SW480 (cell line): ENCODE measurements around the gene KCNJ11.

Source experiments
- DNase-seq: peaks from one replicate; pipeline ENCODE4 v3.0.0-alpha.2; 2016; ENCODE audit warnings: low spot score

Gene KCNJ11

DNA sequence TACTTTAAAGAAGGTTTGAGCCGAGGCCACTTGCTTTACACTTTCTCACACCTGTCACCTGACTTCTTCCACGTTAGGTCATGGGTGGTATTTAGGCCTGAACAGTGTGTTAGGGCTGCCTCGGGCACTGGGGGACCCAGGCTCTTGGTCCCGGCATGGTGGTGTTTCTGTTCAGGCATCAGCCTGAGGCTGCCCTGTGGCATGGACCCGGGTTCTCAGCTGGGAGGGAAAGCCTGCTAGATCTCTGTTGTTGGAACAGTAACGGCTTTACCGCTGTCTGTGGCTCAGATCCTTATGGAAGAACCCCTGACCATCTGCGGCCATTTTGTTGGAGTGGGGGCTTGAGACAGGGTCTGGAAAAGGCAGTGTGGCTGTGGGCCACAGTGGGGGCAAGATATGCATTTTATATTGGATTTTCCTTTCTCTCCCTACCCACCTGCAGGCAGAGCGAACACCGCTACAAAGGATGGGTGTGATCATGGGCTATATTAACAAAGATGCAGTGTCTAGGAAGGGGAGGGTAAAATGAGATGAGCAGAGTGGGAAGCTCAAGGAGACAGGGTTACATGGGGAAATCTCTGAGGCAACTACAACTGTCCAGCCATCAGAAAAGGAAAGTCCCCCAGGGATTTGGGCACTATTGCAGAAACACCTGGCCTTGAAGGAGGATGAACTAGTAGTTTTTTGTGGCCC lies 1.6 kb upstream of the KCNJ11 start:
- DNase-seq: no peak

DNA sequence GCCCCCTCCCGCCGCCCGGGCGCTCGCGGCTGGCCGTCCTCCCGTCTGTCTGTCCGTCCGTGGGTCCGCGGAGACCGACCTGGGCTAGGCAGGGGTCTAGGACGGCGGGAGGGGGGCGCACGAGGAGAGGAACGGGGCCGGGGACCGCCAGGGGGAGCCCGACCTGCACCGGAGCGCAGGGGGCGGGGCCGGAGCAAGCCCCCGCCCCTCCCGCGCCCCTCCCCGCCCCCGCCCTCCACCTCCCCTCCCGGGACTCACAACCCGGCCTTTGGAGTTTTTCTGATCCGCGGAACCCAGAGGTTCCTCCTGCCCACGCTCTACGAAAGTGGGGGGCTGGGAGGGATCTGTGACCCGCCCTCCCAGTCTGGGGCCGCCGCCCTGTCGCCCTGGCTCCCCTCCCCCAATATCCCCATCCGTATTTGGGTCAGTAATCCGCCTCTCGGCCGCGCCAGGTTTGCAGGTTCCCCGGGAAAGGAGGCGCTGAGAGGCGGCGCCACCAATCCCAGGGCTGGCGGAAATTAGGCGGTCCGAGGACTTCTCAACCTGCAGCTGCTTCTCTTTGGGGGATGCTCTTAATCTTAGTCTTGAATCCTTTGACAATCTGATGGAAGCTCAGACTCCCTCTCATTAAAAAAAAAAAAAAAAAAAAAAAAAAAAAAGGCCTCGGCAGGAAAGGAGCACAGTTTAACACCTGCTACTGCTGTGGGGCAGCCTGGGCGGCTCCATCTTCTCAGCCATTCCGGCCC lies 925 bp upstream of the KCNJ11 start:
- peak; percentile 84 for DNase-seq

DNA sequence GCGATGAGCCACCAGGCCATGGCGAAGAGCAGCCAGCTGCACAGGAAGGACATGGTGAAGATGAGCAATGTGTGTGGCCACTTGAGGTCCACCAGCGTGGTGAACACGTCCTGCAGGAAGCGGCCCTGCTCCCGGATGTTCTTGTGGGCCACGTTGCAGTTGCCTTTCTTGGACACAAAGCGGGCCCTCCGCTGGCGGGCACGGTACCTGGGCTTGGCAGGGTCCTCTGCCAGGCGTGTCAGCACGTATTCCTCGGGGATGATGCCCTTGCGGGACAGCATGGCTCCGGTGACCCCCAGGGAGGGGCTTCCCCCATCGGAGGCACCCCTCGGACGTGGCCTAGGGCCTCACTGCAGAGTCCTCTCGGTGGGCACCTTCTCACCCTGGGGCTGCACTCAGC lies 648 bp downstream of the KCNJ11 start:
- no peak for DNase-seq

DNA sequence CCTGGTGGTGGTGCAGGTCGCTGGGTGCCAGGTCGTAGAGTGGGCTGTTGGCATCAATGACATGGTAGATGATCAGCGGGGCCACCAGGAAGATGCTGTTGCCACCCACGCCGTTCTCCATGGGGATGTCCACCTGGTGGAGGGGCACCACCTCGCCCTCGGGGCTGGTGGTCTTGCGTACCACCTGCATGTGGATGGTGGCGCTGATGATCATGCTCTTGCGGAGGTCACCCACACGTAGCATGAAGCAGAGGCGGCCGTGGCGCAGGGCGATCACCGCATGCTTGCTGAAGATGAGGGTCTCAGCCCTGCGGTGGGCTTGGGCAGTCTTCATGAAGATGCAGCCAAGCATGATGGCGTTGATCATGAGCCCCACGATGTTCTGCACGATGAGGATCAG lies 1.2 kb downstream of the KCNJ11 start:
- DNase-seq: no peak

DNA sequence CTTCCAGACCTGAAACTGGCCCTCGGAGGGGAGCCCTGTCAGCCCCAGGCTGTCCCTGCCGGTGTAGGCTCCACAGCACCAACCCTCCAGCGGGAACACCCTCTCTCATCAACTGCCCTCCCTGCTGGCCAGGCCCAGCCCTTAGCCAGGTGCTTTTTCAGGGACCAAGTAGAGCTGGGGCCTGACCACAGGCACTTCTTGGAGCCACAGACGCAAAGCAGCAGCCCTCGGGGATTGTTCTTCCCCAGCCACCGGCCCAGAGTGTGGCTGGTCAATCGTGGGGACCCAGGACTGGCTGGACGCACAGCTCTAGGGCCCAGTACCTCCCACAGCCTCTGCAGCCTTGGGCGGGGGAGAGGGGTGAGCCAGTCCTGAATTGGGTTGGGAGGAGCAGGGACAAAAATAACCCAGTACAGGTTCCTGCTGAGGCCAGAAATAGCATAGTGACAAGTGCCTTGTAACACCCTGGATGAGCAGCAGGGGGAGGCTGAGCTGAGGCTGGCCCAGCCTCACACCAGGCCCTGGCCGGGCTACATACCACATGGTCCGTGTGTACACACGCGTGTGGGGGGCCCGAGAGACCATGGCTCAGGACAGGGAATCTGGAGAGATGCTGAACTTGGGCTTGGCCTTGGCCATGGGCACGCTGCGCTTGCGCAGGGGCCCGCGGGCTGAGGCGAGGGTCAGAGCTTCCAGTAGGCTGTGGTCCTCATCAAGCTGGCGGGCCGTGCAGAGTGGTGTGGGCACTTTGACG lies 2.0 kb downstream of the KCNJ11 start:
- DNase-seq: peak; percentile 57

DNA sequence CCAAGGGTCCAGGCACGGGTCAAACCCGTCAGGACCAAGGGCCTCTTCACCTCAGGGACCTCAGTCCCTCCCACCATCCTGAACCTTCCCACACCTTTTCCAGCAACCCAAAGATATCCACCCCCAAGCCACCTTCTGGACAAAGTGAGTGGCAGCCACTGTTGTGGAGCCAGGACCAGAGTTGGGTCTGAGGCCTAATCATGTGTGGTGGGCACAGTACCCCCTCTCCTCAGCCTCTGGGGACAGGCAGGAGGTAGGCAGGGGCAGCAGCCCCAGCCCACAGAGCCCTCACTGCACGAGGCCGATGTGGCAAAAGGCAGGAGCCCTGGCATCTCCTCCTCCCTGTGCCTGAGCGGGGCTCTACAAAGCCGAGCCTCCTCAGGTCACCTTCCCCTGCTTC lies 2.5 kb downstream of the KCNJ11 start:
- DNase-seq: no peak

DNA sequence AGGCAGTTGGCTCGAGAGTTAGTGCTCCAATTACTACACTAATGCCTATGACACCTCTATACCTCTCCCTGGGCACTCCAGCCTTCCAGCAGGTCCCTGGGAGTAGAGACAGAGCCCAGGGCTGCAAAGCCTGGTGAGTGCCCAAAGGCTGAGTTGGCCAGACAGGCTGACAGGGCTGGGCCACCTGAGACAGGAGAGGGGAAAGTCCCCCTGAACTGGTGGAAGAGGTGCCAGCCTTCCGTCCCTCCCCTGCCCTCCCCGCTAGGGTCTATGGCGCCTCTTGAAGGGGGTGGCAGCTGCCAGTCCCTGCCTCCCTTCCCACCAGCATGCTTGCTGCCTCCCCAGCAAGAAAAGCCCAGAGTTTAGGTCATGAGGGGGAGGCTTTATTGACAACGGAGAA lies 3.0 kb downstream of the KCNJ11 start:
- no peak for DNase-seq

DNA sequence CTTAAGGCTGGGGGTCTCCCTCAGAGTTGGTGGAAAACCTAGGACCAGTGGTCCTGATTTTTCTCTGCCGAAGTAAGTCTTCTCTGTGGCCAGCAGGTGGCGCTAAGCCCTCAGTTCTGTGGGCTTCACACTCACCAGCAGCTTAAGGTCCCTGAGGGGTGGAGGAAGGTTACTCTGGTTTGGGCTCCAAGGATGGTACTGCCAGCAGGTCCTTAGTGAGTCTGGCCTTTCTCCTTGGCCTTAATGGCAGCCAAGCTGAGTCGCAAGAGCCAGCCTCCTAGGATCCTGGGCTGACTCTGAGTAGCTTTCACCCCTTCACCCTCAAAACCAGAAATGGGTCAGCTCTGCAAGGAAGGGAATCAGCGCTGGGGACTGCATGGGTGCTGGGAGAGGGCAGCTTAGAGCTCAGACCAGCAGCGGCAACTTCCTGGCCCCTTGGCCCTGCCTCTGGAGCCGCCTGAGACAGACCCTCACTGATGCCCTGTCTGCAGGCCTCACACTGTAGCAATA lies 4.4 kb downstream of the KCNJ11 start:
- DNase-seq: peak; percentile 76

DNA sequence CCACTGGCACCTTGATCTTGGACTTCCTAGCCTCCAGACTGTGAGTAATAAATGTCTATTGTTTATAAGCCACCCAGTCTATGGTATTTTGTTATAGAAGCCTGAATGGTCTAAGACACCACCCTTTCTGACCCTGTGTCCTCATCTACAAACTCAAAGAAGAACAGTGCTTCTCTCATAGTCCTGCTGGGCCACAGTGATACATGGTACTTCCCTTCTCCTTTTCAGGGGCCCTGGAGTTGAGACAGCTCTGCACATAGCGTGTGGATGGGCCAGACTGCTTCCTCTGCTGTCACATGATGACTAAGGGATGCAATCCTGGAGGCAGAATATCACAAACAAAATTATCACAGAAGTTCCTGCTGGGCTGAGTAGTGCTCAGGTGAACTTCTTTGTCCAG lies 5.0 kb downstream of the KCNJ11 start:
- DNase-seq: no peak

DNA sequence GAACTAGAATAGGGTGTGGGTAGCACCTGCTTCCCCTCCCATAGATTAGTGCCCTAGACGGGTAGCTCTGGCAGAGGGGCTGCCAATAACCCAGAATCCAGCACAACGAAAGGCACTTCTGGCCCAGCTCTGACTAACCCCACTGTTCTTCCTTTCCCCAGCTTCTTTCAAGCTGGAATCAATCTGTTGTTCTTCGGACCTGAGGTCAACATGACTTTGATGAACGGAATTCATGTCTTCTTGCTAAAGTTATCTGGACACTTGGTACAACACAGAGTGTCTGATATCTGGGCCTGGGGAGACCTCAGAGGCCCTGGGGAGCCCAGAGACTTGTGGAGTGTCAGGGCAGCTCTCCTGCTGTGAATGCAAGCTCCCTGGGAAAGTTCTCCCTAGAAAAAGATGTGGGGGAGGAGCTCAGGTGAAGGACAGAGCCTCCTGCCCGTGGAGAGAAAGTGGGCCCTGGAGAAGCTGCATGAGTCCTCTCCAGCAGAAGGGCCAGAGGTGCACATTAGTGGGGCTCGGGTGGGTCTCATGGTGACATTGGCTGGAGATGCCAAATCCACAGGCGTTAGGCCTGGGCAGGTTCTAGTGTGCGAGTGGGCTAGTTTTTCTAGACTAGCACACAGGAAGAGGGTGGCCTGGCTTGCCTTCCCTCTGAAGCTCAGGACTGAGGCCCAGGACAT lies 6.3 kb downstream of the KCNJ11 start:
- DNase-seq: no peak

DNA sequence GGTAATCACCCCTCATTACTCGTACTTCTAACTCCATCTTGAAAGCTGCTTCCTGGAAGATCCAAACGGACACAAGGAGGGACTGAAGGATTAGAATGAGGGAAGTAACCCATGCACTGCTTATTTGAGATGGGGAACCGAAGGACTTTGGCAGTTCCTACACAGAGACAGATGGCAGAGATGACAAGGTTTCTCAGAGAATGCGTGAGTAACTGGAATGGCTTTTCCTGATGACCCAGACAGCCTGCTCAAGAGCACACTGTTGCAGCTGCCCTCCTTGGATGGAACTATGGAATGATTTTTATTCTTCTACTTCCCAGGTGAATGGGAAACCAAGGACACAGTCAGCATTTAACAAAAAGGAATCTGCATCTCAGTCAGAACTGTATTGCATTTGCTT lies 7.3 kb downstream of the KCNJ11 start:
- no peak for DNase-seq

DNA sequence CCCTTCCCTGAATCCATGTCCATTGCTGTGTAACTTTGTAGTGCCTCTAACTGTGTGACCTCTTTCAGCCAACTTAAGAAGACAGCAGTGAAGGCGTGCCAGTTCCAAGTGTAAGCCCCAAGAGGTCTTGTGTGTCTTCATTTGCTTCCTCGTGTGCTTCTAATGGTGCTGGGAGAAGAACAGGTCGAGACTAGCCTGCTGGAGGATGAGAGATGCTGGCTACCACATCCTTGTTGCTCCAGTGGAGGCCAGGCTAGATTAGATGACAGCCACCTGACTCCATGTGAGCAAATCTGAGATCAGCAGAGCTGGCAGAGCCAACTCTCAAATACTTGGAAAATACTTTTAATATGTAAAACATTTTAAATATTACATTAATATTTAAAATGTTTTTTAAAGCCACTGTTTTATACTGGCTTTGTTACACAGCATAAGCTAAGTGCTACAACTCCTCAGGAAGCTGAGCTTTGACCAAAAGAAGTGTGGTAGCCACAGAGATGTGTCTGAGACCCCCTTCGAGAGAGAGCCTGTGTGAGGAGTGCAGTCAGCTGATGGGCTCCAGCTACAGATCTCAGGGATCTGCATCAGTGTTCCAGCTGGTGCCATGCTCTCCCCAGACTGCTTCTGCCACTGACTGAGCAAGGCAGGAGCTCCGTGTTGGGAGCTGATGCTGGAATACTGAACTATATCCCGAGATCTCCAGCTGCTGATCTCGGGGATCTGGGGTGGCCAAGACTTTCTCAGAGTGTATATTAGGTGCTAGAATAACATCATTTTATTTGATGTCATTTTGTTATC lies 8.9 kb downstream of the KCNJ11 start:
- DNase-seq: no peak

DNA sequence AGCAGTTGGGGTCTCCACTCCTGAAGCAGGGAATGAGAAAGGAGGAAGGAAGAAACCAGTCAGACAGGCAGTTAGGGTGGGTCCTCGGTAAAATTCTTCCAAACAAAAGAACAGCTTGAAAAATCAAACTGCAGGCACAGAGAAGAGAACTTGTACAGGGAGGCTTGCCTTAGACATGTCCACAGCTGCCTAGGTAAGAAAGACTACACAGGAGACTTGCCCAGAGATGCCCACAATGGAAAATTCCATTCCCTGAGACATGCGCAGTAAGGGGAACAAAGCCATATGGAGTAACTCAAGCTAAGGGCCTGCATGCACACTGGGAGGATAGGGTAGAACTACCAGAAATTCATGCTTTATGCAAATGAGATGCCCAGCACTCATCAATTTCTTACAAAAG lies 9.8 kb downstream of the KCNJ11 start:
- DNase-seq: no peak

DNA sequence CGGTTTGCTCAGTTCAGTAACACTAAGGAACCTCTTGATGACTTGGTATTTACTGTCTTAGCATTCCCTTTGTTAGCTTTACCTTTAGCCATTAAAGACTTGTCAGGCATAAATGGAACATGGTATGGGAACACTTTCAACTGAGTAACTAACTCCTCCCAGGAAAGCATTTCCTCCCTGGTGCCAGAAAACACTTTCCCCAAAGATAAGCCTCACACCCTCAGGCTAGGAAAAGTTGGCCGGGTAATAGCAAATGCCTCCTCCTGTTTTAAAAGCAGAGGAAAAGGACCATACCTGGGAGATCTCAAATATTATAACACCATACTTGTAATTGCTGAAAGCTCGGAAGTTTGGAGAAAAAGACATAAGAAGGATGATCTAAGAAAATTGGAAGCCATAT lies 12.0 kb downstream of the KCNJ11 start:
- DNase-seq: no peak

DNA sequence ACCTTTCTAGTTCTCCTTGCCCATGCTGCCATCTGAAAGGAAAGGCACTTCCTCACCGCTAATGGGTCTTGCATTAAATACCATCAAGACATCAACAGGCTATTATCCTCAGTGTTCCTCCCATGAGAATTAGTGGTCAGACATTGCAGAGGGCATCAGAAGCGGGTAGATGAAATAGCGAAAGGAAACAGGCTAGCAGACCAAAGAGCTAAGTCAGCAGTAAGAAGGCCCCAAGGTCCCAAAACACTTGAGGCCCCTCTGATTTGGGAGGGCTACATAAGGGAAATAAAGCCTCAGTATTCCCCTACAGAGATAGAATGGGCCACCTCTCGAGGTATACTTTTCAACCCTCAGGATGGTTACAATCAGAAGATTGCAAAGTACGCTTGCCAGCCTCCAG lies 12.9 kb downstream of the KCNJ11 start:
- no peak for DNase-seq

DNA sequence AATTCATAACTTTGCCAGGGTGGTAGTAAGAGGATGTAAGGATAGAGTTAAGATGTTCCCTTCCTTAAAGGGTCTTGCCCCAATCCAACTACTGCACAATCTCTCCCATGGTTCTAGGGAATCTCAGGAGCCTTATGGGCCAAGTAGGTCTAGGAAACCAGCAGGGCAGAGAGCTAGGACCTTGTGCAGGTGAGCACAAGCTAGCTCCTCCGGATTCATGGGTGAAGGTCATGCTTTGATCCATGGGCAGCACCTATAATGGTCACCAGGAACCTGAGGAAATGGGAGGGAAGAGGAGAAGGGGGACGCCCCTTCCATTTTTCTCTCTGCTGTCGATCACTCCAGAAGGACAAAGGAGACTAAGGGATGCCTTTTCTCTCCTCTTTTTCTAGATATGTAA lies 16.8 kb downstream of the KCNJ11 start:
- no peak for DNase-seq

DNA sequence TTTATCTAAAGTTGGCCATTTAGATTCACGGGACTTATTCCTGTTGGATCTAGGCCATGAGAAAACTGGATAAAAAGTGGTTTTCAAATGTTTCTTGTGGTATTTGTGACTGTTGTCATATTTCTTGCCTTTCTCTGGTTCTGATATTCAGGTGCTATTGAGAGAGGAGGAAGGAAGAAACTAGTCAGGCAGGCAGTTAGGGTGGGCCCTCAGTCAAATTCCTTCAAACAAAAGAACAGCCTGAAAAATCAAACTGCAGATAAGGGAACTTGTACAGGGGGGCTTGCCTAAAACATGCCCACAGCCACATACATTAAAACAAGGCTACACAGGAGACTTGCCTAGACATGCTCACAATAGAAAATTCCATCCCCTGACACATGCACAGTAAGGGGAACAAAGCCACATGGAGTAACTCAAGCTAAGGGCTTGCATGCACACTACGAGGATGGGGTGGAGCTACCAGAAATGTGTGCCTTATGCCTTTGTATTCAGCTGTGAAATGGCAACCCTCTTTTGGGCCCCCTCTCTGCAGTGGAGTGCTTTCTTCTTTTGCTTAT lies 18.7 kb downstream of the KCNJ11 start:
- no peak for DNase-seq

DNA sequence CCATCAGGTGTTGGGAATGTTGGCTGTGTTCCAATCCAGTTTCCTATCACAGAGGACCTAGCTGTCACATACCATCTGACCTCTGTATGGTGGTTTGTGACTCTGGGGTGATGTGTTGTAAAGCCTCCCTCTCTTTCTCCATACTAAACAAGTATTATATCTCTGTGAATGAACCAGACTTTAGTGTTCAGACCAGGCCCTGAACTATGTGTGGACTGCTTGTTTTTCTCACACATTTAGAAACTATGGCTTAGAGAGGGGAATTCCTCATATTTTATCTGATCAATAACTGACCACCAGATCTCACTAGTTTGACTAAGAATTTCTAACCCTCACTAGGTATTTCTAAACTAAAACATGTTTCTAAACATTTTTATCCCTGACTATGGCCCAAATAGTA lies 19.4 kb downstream of the KCNJ11 start:
- DNase-seq: no peak

DNA sequence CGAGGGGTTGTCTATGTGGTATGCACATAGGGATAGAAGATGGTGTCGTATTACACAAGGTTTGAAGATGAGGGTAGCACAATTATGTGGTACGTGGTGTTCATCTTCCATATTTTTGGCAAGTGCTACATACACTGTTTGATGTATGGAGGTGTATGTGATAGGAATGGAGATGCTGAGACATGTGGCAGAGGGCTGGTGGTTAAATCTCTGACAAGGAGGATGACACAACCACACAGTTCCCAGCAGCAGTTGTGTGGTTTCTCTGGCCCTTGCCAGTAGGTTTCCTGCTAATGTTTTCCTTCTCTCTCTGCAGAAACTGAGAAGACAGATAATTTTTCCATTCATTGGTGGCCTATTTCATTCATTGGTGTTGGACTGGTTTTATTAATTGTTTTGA lies 19.9 kb downstream of the KCNJ11 start:
- DNase-seq: no peak

DNA sequence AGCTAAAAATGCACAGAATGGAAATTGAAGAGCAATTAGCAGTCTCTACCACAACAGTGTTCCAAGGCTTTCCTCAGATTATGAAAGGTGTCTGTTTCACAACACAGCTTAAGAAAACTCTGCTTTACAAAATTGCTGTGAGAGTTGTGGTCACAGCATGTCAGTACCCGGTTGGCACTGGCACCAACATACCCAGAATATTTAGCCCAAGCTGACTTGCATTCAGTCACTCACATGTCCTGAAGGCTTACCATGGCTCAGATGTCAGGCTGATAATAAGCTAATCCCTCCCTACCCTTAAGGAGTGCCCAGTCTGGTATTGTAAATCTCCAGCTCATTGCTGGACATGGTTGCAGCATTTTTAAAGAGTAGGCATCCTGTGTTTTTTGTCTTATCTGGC lies 22.0 kb downstream of the KCNJ11 start:
- no peak for DNase-seq

DNA sequence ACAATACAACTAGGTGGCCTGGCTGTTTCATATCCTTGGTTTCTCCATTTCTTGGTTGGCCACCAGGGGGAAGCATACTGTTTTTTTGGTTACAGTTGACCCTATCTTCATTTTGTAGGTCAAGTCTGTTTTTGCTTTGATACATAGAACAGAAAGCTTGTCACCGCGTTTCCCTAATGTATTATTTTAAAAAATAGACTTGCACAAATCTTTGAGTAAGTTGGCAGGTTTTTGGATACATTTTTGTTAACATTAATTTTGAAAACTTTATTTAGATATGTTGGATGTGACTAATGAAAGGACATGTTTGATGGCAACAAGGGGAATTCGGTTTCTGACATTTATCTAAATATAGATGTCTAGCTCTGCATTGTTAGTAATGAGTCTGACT lies 33.9 kb downstream of the KCNJ11 start:
- DNase-seq: peak; percentile 88
